SK-N-SH treated with all-trans-retinoic acid at 6 μM for 48 hours (cell line): ENCODE data around the gene CSH1.

Experiments used
- ATAC-seq: fragments of 200-7000 bp; cut with Tn5 transposase; 3 replicates; pipeline ENCODE4 v1.9.1; 2020; ENCODE audit warnings: mild to moderate bottlenecking, moderate library complexity
- BACH2 ChIP-seq: fragments of 250-450 bp; sonication (Bioruptor Pico); IDR thresholded peaks from 2 replicates; pipeline ENCODE4 v1.9.0; 2021; ENCODE audit warnings: mild to moderate bottlenecking, borderline replicate concordance
- CSDC2 ChIP-seq: fragments of 250-450 bp; sonication (Bioruptor Pico); IDR thresholded peaks from 2 replicates; pipeline ENCODE4 v1.5.0; 2020; ENCODE audit warnings: mild to moderate bottlenecking, moderate library complexity
- ESRRG ChIP-seq: fragments of 250-450 bp; sonication (Bioruptor Pico); IDR thresholded peaks from 2 replicates; pipeline ENCODE4 v1.6.1; 2021; ENCODE audit warnings: mild to moderate bottlenecking
- GLIS3 ChIP-seq: fragments of 250-450 bp; sonication (Bioruptor Pico); IDR thresholded peaks from 2 replicates; pipeline ENCODE4 v1.5.0; 2020; ENCODE audit warnings: mild to moderate bottlenecking, moderate library complexity
- ISL1 ChIP-seq: fragments of 250-450 bp; sonication (Bioruptor Pico); IDR thresholded peaks from 2 replicates; pipeline ENCODE4 v2.1.2; 2022; ENCODE audit warnings: mild to moderate bottlenecking, moderate library complexity
- OSR1 ChIP-seq: fragments of 250-450 bp; sonication (Bioruptor Pico); IDR thresholded peaks from 2 replicates; pipeline ENCODE4 v1.8.0; 2022; ENCODE audit warnings: moderate library complexity, mild to moderate bottlenecking, inconsistent platforms
- PPARA ChIP-seq: fragments of 250-450 bp; sonication (Bioruptor Pico); IDR thresholded peaks from 2 replicates; pipeline ENCODE4 v1.5.0; 2020; ENCODE audit warnings: mild to moderate bottlenecking, borderline replicate concordance
- RARB ChIP-seq: fragments of 250-450 bp; sonication (Bioruptor Pico); IDR thresholded peaks from 2 replicates; pipeline ENCODE4 v1.8.0; 2021; ENCODE audit warnings: mild to moderate bottlenecking, moderate library complexity
- SNAI2 ChIP-seq: fragments of 250-450 bp; sonication (Bioruptor Pico); IDR thresholded peaks from 2 replicates; pipeline ENCODE4 v1.5.0; 2020; ENCODE audit warnings: mild to moderate bottlenecking, moderate library complexity
- TCF4 ChIP-seq: fragments of 250-450 bp; sonication (Bioruptor Pico); IDR thresholded peaks from 2 replicates; pipeline ENCODE4 v1.8.0; 2021; ENCODE audit warnings: mild to moderate bottlenecking, moderate library complexity, borderline replicate concordance
- ZC3H10 ChIP-seq: fragments of 250-450 bp; sonication (Bioruptor Pico); IDR thresholded peaks from 2 replicates; pipeline ENCODE4 v1.5.1; 2021; ENCODE audit warnings: mild to moderate bottlenecking, moderate library complexity
- ZNF565 ChIP-seq: fragments of 450-650 bp; formaldehyde crosslinking; conservative IDR thresholded peaks from 2 replicates; pipeline ENCODE4 v1.5.0; 2020; ENCODE audit warnings: low read depth, mild to moderate bottlenecking, moderate library complexity
- ZNF70 ChIP-seq: fragments of 450-650 bp; formaldehyde crosslinking; IDR thresholded peaks from 2 replicates; pipeline ENCODE4 v1.5.0; 2020; ENCODE audit warnings: mild to moderate bottlenecking, moderate library complexity
- ZNF8 ChIP-seq: fragments of 450-650 bp; formaldehyde crosslinking; IDR thresholded peaks from 2 replicates; pipeline ENCODE4 v1.5.0; 2020; ENCODE audit warnings: mild to moderate bottlenecking, moderate library complexity
- TF ChIP-seq, protein P1 (sequence below): fragments of 250-450 bp; sonication (Bioruptor Pico); IDR thresholded peaks from 2 replicates; pipeline ENCODE4 v1.8.0; 2021; ENCODE audit warnings: low read depth, mild to moderate bottlenecking, moderate library complexity, borderline replicate concordance
- TF ChIP-seq, protein P2 (sequence below): fragments of 250-450 bp; sonication (Bioruptor Pico); IDR thresholded peaks from 2 replicates; pipeline ENCODE4 v1.5.0; 2020; ENCODE audit warnings: mild to moderate bottlenecking, moderate library complexity
- TF ChIP-seq, protein P3 (sequence below): fragments of 250-450 bp; sonication (Bioruptor Pico); IDR thresholded peaks from 2 replicates; pipeline ENCODE4 v1.8.0; 2020; ENCODE audit warnings: mild to moderate bottlenecking, moderate library complexity, borderline replicate concordance

Gene CSH1

DNA sequence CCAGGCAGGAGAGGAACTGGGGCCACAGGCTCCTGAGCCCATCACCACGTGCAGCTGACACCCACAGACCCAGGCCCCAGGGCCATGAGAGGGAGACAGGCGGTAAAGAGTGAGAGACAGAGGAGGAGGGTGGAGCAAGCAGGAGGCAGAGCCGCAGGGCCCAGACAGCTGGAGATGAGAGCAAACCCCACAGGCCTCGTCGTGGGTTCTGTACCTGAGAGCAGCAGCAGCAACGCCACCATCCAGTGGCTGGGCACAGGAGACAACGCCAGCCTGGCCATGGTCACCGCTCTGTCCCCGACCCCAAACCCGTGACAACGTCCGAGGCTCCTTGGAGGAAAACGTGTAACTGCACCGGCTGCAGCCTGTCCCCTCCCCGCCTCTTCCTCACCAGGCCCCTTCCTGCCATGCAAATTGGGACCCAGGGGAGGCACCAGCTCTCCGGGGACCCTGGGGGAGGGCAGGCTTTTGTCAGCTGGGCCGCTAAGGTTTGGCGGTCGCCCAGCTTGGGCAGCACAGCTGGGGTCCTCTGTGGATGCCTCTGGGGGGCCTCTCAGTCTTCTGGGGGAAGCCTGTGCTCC lies 35.7 kb upstream of the CSH1 start, which contains the start of gene CD79B (continued):
- TF ChIP-seq, protein P1, sequence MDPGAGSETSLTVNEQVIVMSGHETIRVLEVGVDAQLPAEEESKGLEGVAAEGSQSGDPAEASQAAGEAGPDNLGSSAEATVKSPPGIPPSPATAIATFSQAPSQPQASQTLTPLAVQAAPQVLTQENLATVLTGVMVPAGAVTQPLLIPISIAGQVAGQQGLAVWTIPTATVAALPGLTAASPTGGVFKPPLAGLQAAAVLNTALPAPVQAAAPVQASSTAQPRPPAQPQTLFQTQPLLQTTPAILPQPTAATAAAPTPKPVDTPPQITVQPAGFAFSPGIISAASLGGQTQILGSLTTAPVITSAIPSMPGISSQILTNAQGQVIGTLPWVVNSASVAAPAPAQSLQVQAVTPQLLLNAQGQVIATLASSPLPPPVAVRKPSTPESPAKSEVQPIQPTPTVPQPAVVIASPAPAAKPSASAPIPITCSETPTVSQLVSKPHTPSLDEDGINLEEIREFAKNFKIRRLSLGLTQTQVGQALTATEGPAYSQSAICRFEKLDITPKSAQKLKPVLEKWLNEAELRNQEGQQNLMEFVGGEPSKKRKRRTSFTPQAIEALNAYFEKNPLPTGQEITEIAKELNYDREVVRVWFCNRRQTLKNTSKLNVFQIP, result no peak
- TF ChIP-seq SNAI2 (CRISPR knock-in tag), result no peak

DNA sequence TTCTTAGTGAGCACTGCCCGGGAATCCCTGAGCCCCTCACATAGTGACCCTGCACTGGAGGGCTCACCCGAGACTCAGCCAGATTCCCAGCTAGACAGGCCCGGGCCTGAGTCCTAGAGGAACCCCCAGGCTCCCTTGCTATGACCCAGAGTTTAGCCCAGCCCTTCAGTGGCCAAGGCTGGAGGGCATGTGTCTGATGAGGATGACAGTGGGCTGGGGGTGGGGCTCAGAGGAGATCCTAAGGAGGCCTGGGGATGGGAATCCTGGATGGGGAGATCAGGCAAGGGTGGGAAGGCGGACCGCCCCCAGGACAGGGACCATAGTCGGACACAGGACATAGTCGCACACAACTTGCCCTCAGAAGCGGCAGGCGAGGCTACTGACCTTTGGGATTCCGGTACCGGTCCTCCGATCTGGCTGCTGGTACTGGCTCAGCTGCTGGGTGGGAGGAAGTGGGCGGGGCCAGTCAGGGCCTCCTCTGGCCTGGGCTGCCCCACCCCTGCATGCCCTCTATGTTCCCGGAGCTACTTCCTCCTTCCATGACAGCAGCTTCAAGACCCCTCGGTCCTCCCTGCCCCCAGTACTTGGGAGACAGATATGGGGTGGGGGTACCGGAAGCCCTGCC lies 34.7 kb upstream of the CSH1 start:
- no peak for TF ChIP-seq ESRRG (CRISPR knock-in tag)
- TF ChIP-seq, protein P2, sequence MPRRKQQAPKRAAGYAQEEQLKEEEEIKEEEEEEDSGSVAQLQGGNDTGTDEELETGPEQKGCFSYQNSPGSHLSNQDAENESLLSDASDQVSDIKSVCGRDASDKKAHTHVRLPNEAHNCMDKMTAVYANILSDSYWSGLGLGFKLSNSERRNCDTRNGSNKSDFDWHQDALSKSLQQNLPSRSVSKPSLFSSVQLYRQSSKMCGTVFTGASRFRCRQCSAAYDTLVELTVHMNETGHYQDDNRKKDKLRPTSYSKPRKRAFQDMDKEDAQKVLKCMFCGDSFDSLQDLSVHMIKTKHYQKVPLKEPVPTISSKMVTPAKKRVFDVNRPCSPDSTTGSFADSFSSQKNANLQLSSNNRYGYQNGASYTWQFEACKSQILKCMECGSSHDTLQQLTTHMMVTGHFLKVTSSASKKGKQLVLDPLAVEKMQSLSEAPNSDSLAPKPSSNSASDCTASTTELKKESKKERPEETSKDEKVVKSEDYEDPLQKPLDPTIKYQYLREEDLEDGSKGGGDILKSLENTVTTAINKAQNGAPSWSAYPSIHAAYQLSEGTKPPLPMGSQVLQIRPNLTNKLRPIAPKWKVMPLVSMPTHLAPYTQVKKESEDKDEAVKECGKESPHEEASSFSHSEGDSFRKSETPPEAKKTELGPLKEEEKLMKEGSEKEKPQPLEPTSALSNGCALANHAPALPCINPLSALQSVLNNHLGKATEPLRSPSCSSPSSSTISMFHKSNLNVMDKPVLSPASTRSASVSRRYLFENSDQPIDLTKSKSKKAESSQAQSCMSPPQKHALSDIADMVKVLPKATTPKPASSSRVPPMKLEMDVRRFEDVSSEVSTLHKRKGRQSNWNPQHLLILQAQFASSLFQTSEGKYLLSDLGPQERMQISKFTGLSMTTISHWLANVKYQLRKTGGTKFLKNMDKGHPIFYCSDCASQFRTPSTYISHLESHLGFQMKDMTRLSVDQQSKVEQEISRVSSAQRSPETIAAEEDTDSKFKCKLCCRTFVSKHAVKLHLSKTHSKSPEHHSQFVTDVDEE (CRISPR knock-in tag), result no peak
- no peak for TF ChIP-seq RARB (CRISPR knock-in tag)
- no peak for TF ChIP-seq BACH2 (CRISPR knock-in tag)
- TF ChIP-seq, protein P1, result no peak
- TF ChIP-seq PPARA, result no peak
- TF ChIP-seq, protein P3, sequence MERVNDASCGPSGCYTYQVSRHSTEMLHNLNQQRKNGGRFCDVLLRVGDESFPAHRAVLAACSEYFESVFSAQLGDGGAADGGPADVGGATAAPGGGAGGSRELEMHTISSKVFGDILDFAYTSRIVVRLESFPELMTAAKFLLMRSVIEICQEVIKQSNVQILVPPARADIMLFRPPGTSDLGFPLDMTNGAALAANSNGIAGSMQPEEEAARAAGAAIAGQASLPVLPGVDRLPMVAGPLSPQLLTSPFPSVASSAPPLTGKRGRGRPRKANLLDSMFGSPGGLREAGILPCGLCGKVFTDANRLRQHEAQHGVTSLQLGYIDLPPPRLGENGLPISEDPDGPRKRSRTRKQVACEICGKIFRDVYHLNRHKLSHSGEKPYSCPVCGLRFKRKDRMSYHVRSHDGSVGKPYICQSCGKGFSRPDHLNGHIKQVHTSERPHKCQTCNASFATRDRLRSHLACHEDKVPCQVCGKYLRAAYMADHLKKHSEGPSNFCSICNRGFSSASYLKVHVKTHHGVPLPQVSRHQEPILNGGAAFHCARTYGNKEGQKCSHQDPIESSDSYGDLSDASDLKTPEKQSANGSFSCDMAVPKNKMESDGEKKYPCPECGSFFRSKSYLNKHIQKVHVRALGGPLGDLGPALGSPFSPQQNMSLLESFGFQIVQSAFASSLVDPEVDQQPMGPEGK (CRISPR knock-in tag), result no peak
- TF ChIP-seq GLIS3 (CRISPR knock-in tag), result no peak
- no peak for TF ChIP-seq OSR1 (CRISPR knock-in tag)
- no peak for TF ChIP-seq ZNF70 (CRISPR knock-in tag)
- TF ChIP-seq ZC3H10 (CRISPR knock-in tag), result no peak
- ATAC-seq, result no peak

DNA sequence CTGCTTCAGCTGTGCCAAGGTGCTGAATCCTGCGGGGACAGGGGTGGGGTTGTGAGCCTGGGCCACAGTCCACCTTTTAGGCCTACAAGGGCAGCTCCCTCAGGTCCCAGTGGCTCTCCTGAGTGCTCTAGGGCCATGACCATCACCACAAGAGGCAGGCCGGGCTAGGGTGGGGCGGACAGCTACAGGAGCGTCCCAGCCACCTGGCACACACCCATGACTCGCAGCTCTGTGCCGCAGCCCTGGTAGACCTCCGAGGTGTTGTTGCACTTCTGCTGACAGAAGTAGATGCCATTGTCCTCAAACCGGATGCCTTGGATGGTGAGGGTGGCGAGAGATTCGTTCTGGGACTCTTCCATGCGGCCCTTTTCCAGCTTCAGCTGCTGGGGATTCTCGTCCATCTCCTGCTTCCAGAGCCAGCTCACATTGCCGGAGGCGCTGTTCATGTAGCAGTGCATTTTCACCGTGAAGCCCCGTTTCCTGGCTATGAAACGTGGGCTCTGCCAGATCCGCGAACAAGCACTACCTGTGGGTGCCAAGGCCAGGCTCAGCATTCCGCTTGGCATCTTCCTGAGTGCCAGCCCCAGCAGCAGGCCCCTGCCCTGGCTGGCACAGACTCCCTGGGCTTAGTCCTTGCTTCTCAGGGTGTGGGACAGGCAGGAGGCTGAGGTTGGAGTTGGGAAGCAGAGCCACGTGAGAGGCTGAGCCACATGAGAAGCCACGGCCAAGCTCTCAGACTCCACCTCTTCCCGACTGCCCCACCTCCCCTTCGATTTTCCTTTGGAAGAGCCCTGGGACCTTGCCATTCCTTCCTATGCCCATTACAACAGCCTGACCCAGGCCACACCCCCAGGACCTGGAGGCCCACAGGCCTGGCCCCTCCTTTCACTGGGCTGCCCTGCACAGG lies 33.7 kb upstream of the CSH1 start:
- TF ChIP-seq OSR1 (CRISPR knock-in tag), result no peak
- TF ChIP-seq, protein P3 (CRISPR knock-in tag), result no peak
- TF ChIP-seq ZNF565 (CRISPR knock-in tag), result no peak
- TF ChIP-seq BACH2 (CRISPR knock-in tag), result no peak
- no peak for TF ChIP-seq ISL1 (CRISPR knock-in tag)
- no peak for TF ChIP-seq PPARA
- no peak for TF ChIP-seq CSDC2 (CRISPR knock-in tag)
- TF ChIP-seq TCF4 (CRISPR knock-in tag), result no peak
- no peak for TF ChIP-seq ZNF8
- no peak for TF ChIP-seq GLIS3 (CRISPR knock-in tag)
- no peak for ATAC-seq
